IMR-90 (cell line): ENCODE data around the gene CES2. TPM values are rescaled to one million over a fixed set of nuclear protein-coding genes. Genes with fewer than 3 reads are reported as not detected.
A peak's percentile ranks its signal among the peaks of the same experiment; 100 is the strongest.

ENCODE experiments used
- ATAC-seq: fragments of 200-7000 bp; cut with Tn5 transposase; 2 replicates; pipeline ENCODE4 v1.9.1; 2020; ENCODE audit warnings: low read depth, mild to moderate bottlenecking, moderate library complexity
- BruUV-seq: library from RNA; stranded (reverse); fragments of 400-500 nt; replicated peaks from 2 replicates; lab custom pipeline; 2021; lab: Mats Ljungman, UMichigan
- CTCF ChIA-PET: fragments of 300-600 bp; formaldehyde crosslinking; extraction: SDS; loops from one replicate; lab custom pipeline; 2021; ENCODE audit warnings: antibody characterized with exemption; lab: Yijun Ruan, JAX
- POLR2A ChIA-PET: fragments of 300-600 bp; sonication (Branson Sonifier 250); formaldehyde crosslinking; loops from one replicate; lab custom pipeline; 2022; ENCODE audit warnings: antibody characterized with exemption; ENCODE audit not compliant: unreplicated experiment; lab: Charles Lee
- DNase-seq: peaks from one replicate; pipeline ENCODE4 v3.0.0; 2013
- H2AFZ ChIP-seq: replicated peaks from 2 replicates; pipeline ENCODE3; 2013; ENCODE audit warnings: low read length, mild to moderate bottlenecking; ENCODE audit not compliant: poor library complexity
- H2AK5ac ChIP-seq: 2 replicates; pipeline ENCODE4 v1.6.1; 2013; ENCODE audit warnings: low read depth, low read length, inconsistent platforms
- H2AK9ac ChIP-seq: replicated peaks from 2 replicates; pipeline ENCODE3; 2013; ENCODE audit warnings: mild to moderate bottlenecking, low read depth, low read length, moderate library complexity; ENCODE audit not compliant: poor library complexity
- H2BK120ac ChIP-seq: 2 replicates; pipeline ENCODE4 v1.6.1; 2013; ENCODE audit warnings: low read depth, low read length, inconsistent platforms
- H2BK15ac ChIP-seq: 3 replicates; pipeline ENCODE4 v1.6.1; 2013; ENCODE audit warnings: low read depth, low read length, inconsistent platforms
- H2BK20ac ChIP-seq: 2 replicates; pipeline ENCODE4 v1.6.1; 2013; ENCODE audit warnings: low read depth, mild to moderate bottlenecking, inconsistent platforms, low read length, moderate library complexity
- H2BK5ac ChIP-seq: 2 replicates; pipeline ENCODE4 v1.6.1; 2013; ENCODE audit warnings: mild to moderate bottlenecking, low read depth, low read length, inconsistent platforms; ENCODE audit not compliant: poor library complexity, severe bottlenecking
- H3K14ac ChIP-seq: replicated peaks from 2 replicates; pipeline ENCODE4 v1.6.1; 2013; ENCODE audit warnings: low read depth, low read length, inconsistent platforms
- H3K18ac ChIP-seq: 2 replicates; pipeline ENCODE4 v1.6.1; 2013; ENCODE audit warnings: low read depth, low read length, control low read depth
- H3K23ac ChIP-seq: 2 replicates; pipeline ENCODE4 v1.6.1; 2013; ENCODE audit warnings: low read depth, low read length, inconsistent platforms
- H3K27ac ChIP-seq: 2 replicates; pipeline ENCODE4 v1.5.1; 2013; ENCODE audit warnings: mild to moderate bottlenecking, control low read depth, low read length; ENCODE audit not compliant: insufficient read depth
- H3K27me3 ChIP-seq: 2 replicates; pipeline ENCODE4 v1.6.1; 2013; ENCODE audit warnings: low read length; ENCODE audit not compliant: control insufficient read depth, insufficient read depth
- H3K36me3 ChIP-seq: 2 replicates; pipeline ENCODE4 v1.6.1; 2013; ENCODE audit warnings: low read length, mixed read lengths; ENCODE audit not compliant: control insufficient read depth, insufficient read depth
- H3K4ac ChIP-seq: 2 replicates; pipeline ENCODE4 v1.6.1; 2013; ENCODE audit warnings: low read depth, low read length, inconsistent platforms
- H3K4me1 ChIP-seq: 2 replicates; pipeline ENCODE4 v1.6.1; 2013; ENCODE audit warnings: low read length, mixed read lengths; ENCODE audit not compliant: control insufficient read depth, insufficient read depth
- H3K4me2 ChIP-seq: 2 replicates; pipeline ENCODE4 v1.6.1; 2013; ENCODE audit warnings: low read depth, mild to moderate bottlenecking, control low read depth, low read length, moderate library complexity
- H3K4me3 ChIP-seq: 2 replicates; pipeline ENCODE4 v1.5.1; 2013; ENCODE audit warnings: low read depth, mild to moderate bottlenecking, control low read depth, low read length, moderate library complexity; ENCODE audit not compliant: insufficient read depth
- H3K56ac ChIP-seq: 2 replicates; pipeline ENCODE4 v1.6.1; 2013; ENCODE audit warnings: low read length, inconsistent platforms; ENCODE audit not compliant: insufficient read depth; ENCODE audit errors: extremely low read depth
- H3K79me1 ChIP-seq, 2 experiments: 2 replicates each; pipeline ENCODE4 v1.6.1; 2013; ENCODE audit warnings: low read length in 2 of 2, inconsistent platforms in 1 of 2, low read depth in 1 of 2
- H3K9ac ChIP-seq: 2 replicates; pipeline ENCODE4 v1.6.1; 2013; ENCODE audit warnings: low read depth, low read length, control low read depth
- H3K9me1 ChIP-seq: 2 replicates; pipeline ENCODE4 v1.6.1; 2013; ENCODE audit warnings: low read length, inconsistent platforms; ENCODE audit not compliant: insufficient read depth
- H3K9me3 ChIP-seq: 2 replicates; pipeline ENCODE4 v1.6.1; 2013; ENCODE audit warnings: low read length; ENCODE audit not compliant: control insufficient read depth, insufficient read depth
- H4K20me1 ChIP-seq: 2 replicates; pipeline ENCODE4 v1.6.1; 2013; ENCODE audit warnings: low read length, inconsistent platforms; ENCODE audit not compliant: insufficient read depth
- H4K5ac ChIP-seq: 2 replicates; pipeline ENCODE4 v1.6.1; 2013; ENCODE audit warnings: mild to moderate bottlenecking, low read depth, low read length, control low read depth
- H4K8ac ChIP-seq, 2 experiments: 2 replicates each; pipeline ENCODE4 v1.6.1; 2013; ENCODE audit warnings: low read depth in 2 of 2, low read length in 2 of 2, control low read depth in 1 of 2, inconsistent platforms in 1 of 2
- H4K91ac ChIP-seq: 2 replicates; pipeline ENCODE4 v1.6.1; 2013; ENCODE audit warnings: low read depth, low read length, inconsistent platforms; ENCODE audit not compliant: insufficient read depth
- BHLHE40 ChIP-seq: fragments of 150-350 bp; IDR thresholded peaks from 2 replicates; pipeline ENCODE4 v1.6.1; 2016; ENCODE audit warnings: mild to moderate bottlenecking, low read depth, low read length
- CHD1 ChIP-seq: IDR thresholded peaks from 2 replicates; pipeline ENCODE4 v1.6.1; 2012; ENCODE audit warnings: low read depth, low read length, improper control_type of control experiment
- MXI1 ChIP-seq: IDR thresholded peaks from 2 replicates; pipeline ENCODE4 v1.6.1; 2012; ENCODE audit warnings: low read depth, mild to moderate bottlenecking, low read length, moderate library complexity, borderline replicate concordance
- POLR2A ChIP-seq: IDR thresholded peaks from 2 replicates; pipeline ENCODE4 v1.6.1; 2012; ENCODE audit warnings: mild to moderate bottlenecking, low read depth, low read length
- RAD21 ChIP-seq: IDR thresholded peaks from 2 replicates; pipeline ENCODE4 v1.6.1; 2012; ENCODE audit warnings: low read length, improper control_type of control experiment
- WGBS, 2 experiments: methylation state at CpG; one replicate each; pipeline versions ENCODE4 v1.1.5 to v1.1.7; 2013; ENCODE audit warnings: missing lambda C conversion rate in 2 of 2; ENCODE audit not compliant: insufficient read length in 1 of 2; ENCODE audit errors: extremely low coverage in 2 of 2; 5-methylcytosine and 5-hydroxymethylcytosine counted together
- dilution Hi-C: fragments of 300-500 bp; cut with HindIII; formaldehyde crosslinking; loops from one replicate; pipeline ENCODE4 v1.14.3; 2018; ENCODE audit warnings: low sequenced_read_pairs; ENCODE audit not compliant: unreplicated experiment
- in situ Hi-C: fragments of 300-500 bp; cut with MboI; formaldehyde crosslinking; loops from 3 replicates; pipeline ENCODE4 v1.14.3; 2019; ENCODE audit warnings: low sequenced_read_pairs, inconsistent platforms, mixed read lengths
- intact Hi-C: fragments of 100-400 bp; cut with micrococcal nuclease; formaldehyde crosslinking; loops from 2 replicates; pipeline ENCODE4 v1.10.0; 2022
- polyA plus RNA-seq, 3 experiments: library from polyadenylated mRNA; depleted of rRNA; stranded (reverse); fragments of >200 nt; gene quantifications; 2 replicates each; pipeline ENCODE4 v1.2.3, GENCODE V29; 2012; ENCODE audit warnings: low replicate concordance in 1 of 3
- total RNA-seq: library from RNA; depleted of rRNA; stranded (reverse); fragments of >200 nt; gene quantifications from 2 replicates; pipeline ENCODE4 v1.2.3, GENCODE V29; 2012
- TF ChIP-seq, protein P1 (sequence below): conservative IDR thresholded peaks from 2 replicates; pipeline ENCODE4 v1.5.1; 2012; ENCODE audit warnings: mild to moderate bottlenecking, low read depth, low read length, improper control_type of control experiment

CES2 gene
- total and polyA plus RNA-seq, 2 of the 4 experiments (the other 2 are of a cell fraction): 15.1 to 23.2 TPM

DNA sequence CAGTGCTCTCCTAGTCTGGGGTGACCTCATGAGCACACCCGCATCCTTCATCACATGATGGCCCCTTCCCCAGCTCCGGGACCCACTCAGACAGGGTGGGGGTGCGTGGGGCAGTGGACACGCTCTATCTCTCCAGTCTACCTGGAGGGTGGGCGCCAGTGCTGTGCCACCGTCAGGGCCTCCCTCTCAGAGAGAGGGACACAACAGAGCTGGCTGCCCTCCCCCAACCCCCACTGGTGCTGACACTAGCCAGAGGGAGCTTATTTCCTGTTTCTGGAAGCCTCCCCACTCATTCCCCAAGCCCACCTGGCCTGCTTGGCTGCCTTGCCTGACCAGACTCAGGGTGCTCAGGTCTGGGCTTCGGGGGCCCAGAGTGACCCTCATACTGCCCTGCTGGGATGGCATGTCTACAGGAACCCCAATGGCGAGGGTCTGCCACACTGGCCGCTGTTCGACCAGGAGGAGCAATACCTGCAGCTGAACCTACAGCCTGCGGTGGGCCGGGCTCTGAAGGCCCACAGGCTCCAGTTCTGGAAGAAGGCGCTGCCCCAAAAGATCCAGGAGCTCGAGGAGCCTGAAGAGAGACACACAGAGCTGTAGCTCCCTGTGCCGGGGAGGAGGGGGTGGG is 8.2 kb downstream of the CES2 start:
- WGBS, 2 experiments: 100% methylated on average over 2 of the region's 15 CpGs; no CpG with 5 or more reads in 1 of the 2 experiments
- no peak overlapping the region for H4K5ac ChIP-seq
- no peak overlapping the region for H2BK120ac ChIP-seq
- no peak overlapping the region for H3K4me3 ChIP-seq
- H3K9me1 ChIP-seq: peaks cover 5% of the 10 kb centered on the region; the same call in 1 of the 2 replicates
- H3K79me1 ChIP-seq: peaks cover 2 to 26% of the 10 kb centered on the region in 2 experiments
- H3K14ac ChIP-seq: no peak overlapping the region
- dilution Hi-C loops (no loop called here), intact Hi-C loops (no loop called here), in situ Hi-C loops (no loop called here)
- H4K20me1 ChIP-seq: no peaks in the 10 kb centered on the region; the same call in 1 of the 2 replicates
- H3K56ac ChIP-seq: no peak overlapping the region
- H4K8ac ChIP-seq: no peak overlapping the region
- H2AFZ ChIP-seq: peak overlapping the region; percentile 35
- H2BK20ac ChIP-seq: no peak overlapping the region
- H3K23ac ChIP-seq: no peak overlapping the region
- no peak overlapping the region for H3K27ac ChIP-seq
- peaks cover 53% of the 10 kb centered on the region for H3K36me3 ChIP-seq
- DNase-seq (no peak), ATAC-seq (no peak)
- no peak overlapping the region for H3K4ac ChIP-seq
- peaks cover 5% of the 10 kb centered on the region; the same call in 1 of the 2 replicates for H3K27me3 ChIP-seq
- no peak overlapping the region for H2BK15ac ChIP-seq
- no peak overlapping the region for H3K9ac ChIP-seq
- H3K4me1 ChIP-seq: peaks cover 5% of the 10 kb centered on the region
- TF ChIP-seq POLR2A: no peak
- TF ChIP-seq, protein P1, sequence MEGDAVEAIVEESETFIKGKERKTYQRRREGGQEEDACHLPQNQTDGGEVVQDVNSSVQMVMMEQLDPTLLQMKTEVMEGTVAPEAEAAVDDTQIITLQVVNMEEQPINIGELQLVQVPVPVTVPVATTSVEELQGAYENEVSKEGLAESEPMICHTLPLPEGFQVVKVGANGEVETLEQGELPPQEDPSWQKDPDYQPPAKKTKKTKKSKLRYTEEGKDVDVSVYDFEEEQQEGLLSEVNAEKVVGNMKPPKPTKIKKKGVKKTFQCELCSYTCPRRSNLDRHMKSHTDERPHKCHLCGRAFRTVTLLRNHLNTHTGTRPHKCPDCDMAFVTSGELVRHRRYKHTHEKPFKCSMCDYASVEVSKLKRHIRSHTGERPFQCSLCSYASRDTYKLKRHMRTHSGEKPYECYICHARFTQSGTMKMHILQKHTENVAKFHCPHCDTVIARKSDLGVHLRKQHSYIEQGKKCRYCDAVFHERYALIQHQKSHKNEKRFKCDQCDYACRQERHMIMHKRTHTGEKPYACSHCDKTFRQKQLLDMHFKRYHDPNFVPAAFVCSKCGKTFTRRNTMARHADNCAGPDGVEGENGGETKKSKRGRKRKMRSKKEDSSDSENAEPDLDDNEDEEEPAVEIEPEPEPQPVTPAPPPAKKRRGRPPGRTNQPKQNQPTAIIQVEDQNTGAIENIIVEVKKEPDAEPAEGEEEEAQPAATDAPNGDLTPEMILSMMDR: no peak
- TF ChIP-seq CHD1: no peak
- TF ChIP-seq RAD21: no peak
- TF ChIP-seq MXI1: no peak
- no peak for TF ChIP-seq BHLHE40
- no peak overlapping the region for H2BK5ac ChIP-seq
- no peaks in the 10 kb centered on the region for H3K9me3 ChIP-seq
- no peak overlapping the region for H3K4me2 ChIP-seq
- BruUV-seq: no TSS peak
- ChIA-PET POLR2A (interaction anchor here (0.5 kb wide), 1 partner anchor 248 kb away, joined by 3 read pairs; no protein-coding TSS in a partner anchor), CTCF (interaction anchor here (1.0 to 2.7 kb wide), 2 partner anchors 17 to 48 kb away, joined by 3 to 11 read pairs; partner anchors contain the start of gene CES3)
- H2AK5ac ChIP-seq: no peak overlapping the region
- no peak overlapping the region for H3K18ac ChIP-seq
- H4K91ac ChIP-seq: no peak overlapping the region
- H2AK9ac ChIP-seq: no peak overlapping the region
